Loucy (cell line): ENCODE measurements around the gene PCOLCE2.

Experiments used
- H2AFZ ChIP-seq: fragments of 200-600 bp; sonication (generic); 2 replicates; pipeline ENCODE4 v1.6.0; 2016; ENCODE audit warnings: antibody characterized with exemption, mild to moderate bottlenecking, low read length, moderate library complexity
- H3F3A ChIP-seq: fragments of 200-600 bp; 2 replicates; pipeline ENCODE4 v1.6.0; 2016; ENCODE audit warnings: antibody characterized with exemption, low read depth, mild to moderate bottlenecking
- H3K27me3 ChIP-seq: fragments of 200-600 bp; sonication (generic); 2 replicates; pipeline ENCODE4 v1.6.1; 2014; ENCODE audit warnings: low read length, mild to moderate bottlenecking; ENCODE audit not compliant: insufficient read depth, poor library complexity, severe bottlenecking
- H3K36me3 ChIP-seq: fragments of 200-600 bp; sonication (generic); 2 replicates; pipeline ENCODE4 v1.6.1; 2016; ENCODE audit warnings: low read length; ENCODE audit not compliant: insufficient read depth
- H3K4me1 ChIP-seq: fragments of 200-600 bp; sonication (generic); 2 replicates; pipeline ENCODE4 v1.5.1; 2014; ENCODE audit warnings: low read length, mild to moderate bottlenecking; ENCODE audit not compliant: insufficient read depth, poor library complexity, severe bottlenecking
- H3K4me2 ChIP-seq: fragments of 200-600 bp; sonication (generic); 2 replicates; pipeline ENCODE4 v1.6.0; 2014; ENCODE audit warnings: antibody characterized with exemption, low read length, low read depth, mild to moderate bottlenecking; ENCODE audit not compliant: poor library complexity, severe bottlenecking
- H3K4me3 ChIP-seq: fragments of 200-600 bp; sonication (generic); 2 replicates; pipeline ENCODE4 v1.5.1; 2014; ENCODE audit warnings: low read length, mild to moderate bottlenecking, mixed read lengths; ENCODE audit not compliant: poor library complexity, severe bottlenecking
- H3K79me2 ChIP-seq: fragments of 200-600 bp; sonication (generic); 2 replicates; pipeline ENCODE4 v1.6.1; 2014; ENCODE audit warnings: low read length; ENCODE audit not compliant: insufficient read depth
- H3K9ac ChIP-seq: fragments of 200-600 bp; sonication (generic); 2 replicates; pipeline ENCODE4 v1.6.0; 2014; ENCODE audit warnings: mild to moderate bottlenecking, low read depth, low read length, moderate library complexity; ENCODE audit not compliant: poor library complexity, severe bottlenecking
- H3K9me2 ChIP-seq: fragments of 200-600 bp; sonication (generic); replicated peaks from 2 replicates; pipeline ENCODE4 v1.6.1; 2016; ENCODE audit warnings: low read depth, low read length, mixed read lengths
- H3K9me3 ChIP-seq: fragments of 200-600 bp; sonication (generic); 2 replicates; pipeline ENCODE4 v1.6.1; 2014; ENCODE audit warnings: mild to moderate bottlenecking, antibody characterized with exemption, low read length, low read depth; ENCODE audit not compliant: insufficient read depth
- H4K20me1 ChIP-seq: fragments of 200-600 bp; sonication (generic); 2 replicates; pipeline ENCODE4 v1.6.0; 2014; ENCODE audit warnings: antibody characterized with exemption, low read length, mild to moderate bottlenecking; ENCODE audit not compliant: insufficient read depth, poor library complexity, severe bottlenecking
- EZH2phosphoT487 ChIP-seq: fragments of 200-600 bp; IDR thresholded peaks from 2 replicates; pipeline ENCODE4 v1.6.1; 2018; ENCODE audit warnings: antibody characterized with exemption, mild to moderate bottlenecking, moderate library complexity, borderline replicate concordance
- TF ChIP-seq, protein P1 (sequence below): fragments of 200-600 bp; sonication (generic); conservative IDR thresholded peaks from 2 replicates; pipeline ENCODE4 v1.5.1; 2014; ENCODE audit warnings: mild to moderate bottlenecking, antibody characterized with exemption, low read length

Gene PCOLCE2

DNA sequence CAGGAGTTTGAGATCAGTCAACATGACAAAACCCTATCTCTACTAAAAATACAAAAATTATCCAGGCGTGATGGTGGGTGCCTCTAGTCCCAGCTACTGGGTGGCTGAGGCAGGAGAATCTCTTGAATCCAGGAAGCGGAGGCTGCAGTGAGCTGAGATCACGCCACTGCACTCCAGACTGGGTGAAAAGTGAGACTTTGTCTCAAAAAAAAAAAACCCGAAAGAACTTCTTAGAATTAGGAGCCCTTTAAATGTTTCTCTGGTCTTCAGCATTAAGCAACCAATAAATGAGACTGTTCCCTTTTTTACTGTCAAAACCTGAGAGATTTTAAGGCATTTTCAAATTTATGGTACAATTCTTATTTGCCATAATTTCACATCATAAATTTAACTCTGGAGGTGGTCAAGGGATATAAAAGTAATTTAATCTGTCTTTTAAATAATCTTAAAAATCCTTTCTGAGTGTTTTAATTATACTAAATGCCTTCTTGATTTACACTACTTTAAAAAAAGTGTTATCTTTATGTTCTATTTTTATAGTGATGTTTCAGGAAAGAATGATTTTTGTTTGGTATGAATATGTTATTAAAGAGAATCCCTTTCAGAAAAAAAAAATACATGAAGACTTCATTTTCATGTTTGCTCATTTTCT, 10.1 kb downstream of the PCOLCE2 start:
- H3K9me3 ChIP-seq: no peaks in the 10 kb centered on the region
- TF ChIP-seq, protein P1, sequence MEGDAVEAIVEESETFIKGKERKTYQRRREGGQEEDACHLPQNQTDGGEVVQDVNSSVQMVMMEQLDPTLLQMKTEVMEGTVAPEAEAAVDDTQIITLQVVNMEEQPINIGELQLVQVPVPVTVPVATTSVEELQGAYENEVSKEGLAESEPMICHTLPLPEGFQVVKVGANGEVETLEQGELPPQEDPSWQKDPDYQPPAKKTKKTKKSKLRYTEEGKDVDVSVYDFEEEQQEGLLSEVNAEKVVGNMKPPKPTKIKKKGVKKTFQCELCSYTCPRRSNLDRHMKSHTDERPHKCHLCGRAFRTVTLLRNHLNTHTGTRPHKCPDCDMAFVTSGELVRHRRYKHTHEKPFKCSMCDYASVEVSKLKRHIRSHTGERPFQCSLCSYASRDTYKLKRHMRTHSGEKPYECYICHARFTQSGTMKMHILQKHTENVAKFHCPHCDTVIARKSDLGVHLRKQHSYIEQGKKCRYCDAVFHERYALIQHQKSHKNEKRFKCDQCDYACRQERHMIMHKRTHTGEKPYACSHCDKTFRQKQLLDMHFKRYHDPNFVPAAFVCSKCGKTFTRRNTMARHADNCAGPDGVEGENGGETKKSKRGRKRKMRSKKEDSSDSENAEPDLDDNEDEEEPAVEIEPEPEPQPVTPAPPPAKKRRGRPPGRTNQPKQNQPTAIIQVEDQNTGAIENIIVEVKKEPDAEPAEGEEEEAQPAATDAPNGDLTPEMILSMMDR: no peak
- no peak for TF ChIP-seq EZH2phosphoT487
- H4K20me1 ChIP-seq: no peaks in the 10 kb centered on the region
- no peaks in the 10 kb centered on the region for H3K79me2 ChIP-seq
- H2AFZ ChIP-seq: no peak overlapping the region
- H3K9ac ChIP-seq: no peak overlapping the region
- H3K4me2 ChIP-seq: no peak overlapping the region
- no peaks in the 10 kb centered on the region for H3K4me1 ChIP-seq
- H3K27me3 ChIP-seq: no peaks in the 10 kb centered on the region
- no peaks in the 10 kb centered on the region for H3F3A ChIP-seq
- no peaks in the 10 kb centered on the region for H3K9me2 ChIP-seq
- H3K36me3 ChIP-seq: no peaks in the 10 kb centered on the region
- no peak overlapping the region for H3K4me3 ChIP-seq

DNA sequence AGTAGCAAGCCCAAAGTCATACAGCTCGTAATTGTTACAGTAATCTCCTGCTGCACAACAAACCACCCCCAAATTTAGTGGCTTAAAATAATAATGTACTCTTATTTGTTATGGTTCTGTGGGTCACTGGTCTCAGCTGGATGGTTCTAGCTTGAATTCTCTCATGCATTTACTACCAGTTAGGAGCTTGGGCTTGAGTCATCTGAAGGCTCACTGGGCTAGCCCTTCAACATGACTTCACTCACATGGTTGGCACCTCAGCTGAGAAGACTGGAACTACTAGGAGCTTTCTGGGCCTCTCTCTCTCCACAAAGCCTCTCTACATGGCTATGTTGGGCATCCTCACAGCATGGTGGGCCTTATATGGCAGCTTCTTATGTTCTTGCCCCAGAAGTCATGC, 12.5 kb downstream of the PCOLCE2 start:
- H3K79me2 ChIP-seq: no peaks in the 10 kb centered on the region
- no peak overlapping the region for H3K4me2 ChIP-seq
- no peaks in the 10 kb centered on the region for H3F3A ChIP-seq
- TF ChIP-seq EZH2phosphoT487: no peak
- TF ChIP-seq, protein P1: no peak
- no peak overlapping the region for H3K9ac ChIP-seq
- no peaks in the 10 kb centered on the region for H3K4me1 ChIP-seq
- H3K27me3 ChIP-seq: no peaks in the 10 kb centered on the region
- H3K36me3 ChIP-seq: no peaks in the 10 kb centered on the region
- no peak overlapping the region for H2AFZ ChIP-seq
- no peaks in the 10 kb centered on the region for H3K9me2 ChIP-seq
- no peaks in the 10 kb centered on the region for H4K20me1 ChIP-seq
- H3K9me3 ChIP-seq: no peaks in the 10 kb centered on the region
- no peak overlapping the region for H3K4me3 ChIP-seq

DNA sequence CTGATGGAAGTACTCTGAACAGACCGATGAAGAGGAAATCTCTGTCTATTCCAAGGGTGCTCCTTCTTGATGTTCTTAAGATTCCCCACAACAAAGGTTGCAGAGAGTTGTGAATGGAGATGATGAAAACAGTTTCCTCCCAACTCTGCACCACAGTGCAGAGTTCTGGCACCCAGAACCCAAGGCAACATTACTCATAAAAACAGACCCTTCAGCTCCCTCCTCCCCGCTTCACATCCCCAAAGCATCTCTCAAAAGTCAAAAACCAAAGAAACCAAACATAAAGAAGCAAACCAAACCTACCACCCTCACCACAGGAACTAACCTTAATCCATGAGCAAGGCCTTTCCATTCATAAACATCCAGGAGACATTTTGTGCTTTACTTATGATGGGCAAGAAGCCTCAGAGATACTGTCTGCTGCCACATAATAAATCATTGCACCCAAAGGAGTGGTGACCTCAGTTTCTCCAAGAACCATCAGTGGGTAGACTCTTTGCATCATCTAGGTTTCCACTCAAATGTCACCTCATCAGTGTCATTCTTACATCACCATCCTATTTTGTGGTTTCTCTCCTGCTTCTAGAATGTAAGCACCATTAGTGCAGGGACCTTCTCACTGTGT, 13.2 kb downstream of the PCOLCE2 start:
- TF ChIP-seq, protein P1: no peak
- no peak for TF ChIP-seq EZH2phosphoT487
- no peaks in the 10 kb centered on the region for H3K9me2 ChIP-seq
- no peaks in the 10 kb centered on the region for H3K79me2 ChIP-seq
- no peaks in the 10 kb centered on the region for H3K36me3 ChIP-seq
- no peak overlapping the region for H3K4me2 ChIP-seq
- no peak overlapping the region for H3K9ac ChIP-seq
- H3F3A ChIP-seq: no peaks in the 10 kb centered on the region
- H3K4me3 ChIP-seq: no peak overlapping the region
- H3K9me3 ChIP-seq: no peaks in the 10 kb centered on the region
- H4K20me1 ChIP-seq: no peaks in the 10 kb centered on the region
- no peak overlapping the region for H2AFZ ChIP-seq
- H3K4me1 ChIP-seq: no peaks in the 10 kb centered on the region
- H3K27me3 ChIP-seq: no peaks in the 10 kb centered on the region
